GM18519 (cell line): ENCODE results near the gene MVB12B.

ENCODE experiments used
- ATAC-seq: cut with Tn5 transposase; IDR thresholded peaks from one replicate; pipeline ENCODE4 v1.9.1; 2021; ENCODE audit warnings: mild to moderate bottlenecking, moderate library complexity; ENCODE audit not compliant: unreplicated experiment, low FRiP score

The MVB12B gene

GRCh38 chr9:126421567-126422428 is 95.2 kb downstream of the MVB12B start:
- ATAC-seq = no peak

GRCh38 chr9:126423142-126423915 is 96.7 kb downstream of the MVB12B start:
- ATAC-seq = no peak

GRCh38 chr9:126423916-126424185 is 97.2 kb downstream of the MVB12B start:
- ATAC-seq = no peak

- no peak for ATAC-seq
These were observed 97.9 kb downstream of the MVB12B start for GRCh38 chr9:126424511-126424910.

- ATAC-seq = no peak
These were observed 102.0 kb downstream of the MVB12B start for GRCh38 chr9:126428534-126429175.

- no peak for ATAC-seq
These were observed 102.6 kb downstream of the MVB12B start for GRCh38 chr9:126429190-126429589.

GRCh38 chr9:126430124-126430523 is 103.5 kb downstream of the MVB12B start:
- ATAC-seq = no peak

- ATAC-seq = no peak
These were observed 104.6 kb downstream of the MVB12B start for GRCh38 chr9:126431077-126431742.

GRCh38 chr9:126432659-126433058 is 106.0 kb downstream of the MVB12B start:
- no peak for ATAC-seq

- no peak for ATAC-seq
These were observed 108.5 kb downstream of the MVB12B start for GRCh38 chr9:126435105-126435504.

- ATAC-seq = no peak
These were observed 109.0 kb downstream of the MVB12B start for GRCh38 chr9:126435626-126436025.

GRCh38 chr9:126436545-126437267 is 110.1 kb downstream of the MVB12B start:
- ATAC-seq = no peak

- no peak for ATAC-seq
These were observed 110.6 kb downstream of the MVB12B start for GRCh38 chr9:126437268-126437666.

- ATAC-seq = no peak
These were observed 111.1 kb downstream of the MVB12B start for GRCh38 chr9:126437701-126438100.

- ATAC-seq = no peak
These were observed 112.2 kb downstream of the MVB12B start for GRCh38 chr9:126438741-126439401.

GRCh38 chr9:126439402-126439765 is 112.8 kb downstream of the MVB12B start:
- ATAC-seq = no peak

GRCh38 chr9:126439883-126440653 is 113.4 kb downstream of the MVB12B start:
- no peak for ATAC-seq

- ATAC-seq = no peak
These were observed 114.3 kb downstream of the MVB12B start for GRCh38 chr9:126440940-126441339.

GRCh38 chr9:126442636-126443035 is 116.0 kb downstream of the MVB12B start:
- no peak for ATAC-seq
